Spleen (tissue), 11 donors: ENCODE data around the gene SARM1. TPM values are rescaled to one million over a fixed set of nuclear protein-coding genes. Genes with fewer than 3 reads are reported as not detected.

Source experiments
- DNase-seq: peaks from one replicate; pipeline ENCODE4 v3.0.0-alpha.2; 2020
- H3K27ac ChIP-seq, 8 donors: fragments of 200-600 bp; sonication (generic) in 7 of 8; 1 replicate in 4 of 8; 2 replicates in 4 of 8; pipeline versions ENCODE4 v1.5.0 to v1.8.0; 2016 to 2021; ENCODE audit warnings: inconsistent platforms in 4 of 8, mild to moderate bottlenecking in 4 of 8, moderate library complexity in 1 of 8
- H3K27me3 ChIP-seq, 7 donors: fragments of 200-600 bp; sonication (generic) in 6 of 7; replicated peaks in 1 of 7; 1 replicate in 4 of 7; 2 replicates in 3 of 7; pipeline versions ENCODE4 v1.5.0 to v1.8.0; 2016 to 2021; ENCODE audit warnings: inconsistent platforms in 3 of 7, mild to moderate bottlenecking in 1 of 7
- H3K36me3 ChIP-seq, 6 donors: fragments of 200-600 bp; sonication (generic) in 5 of 6; 1 replicate in 4 of 6; 2 replicates in 2 of 6; pipeline versions ENCODE4 v1.5.0 to v1.8.0; 2016 to 2021; ENCODE audit warnings: inconsistent platforms in 2 of 6
- H3K4me1 ChIP-seq, 6 donors: fragments of 200-600 bp; sonication (generic) in 5 of 6; 1 replicate in 3 of 6; 2 replicates in 3 of 6; pipeline versions ENCODE4 v1.5.0 to v1.8.0; 2016 to 2021; ENCODE audit warnings: inconsistent platforms in 3 of 6
- H3K4me3 ChIP-seq, 8 donors: fragments of 200-600 bp; sonication (generic) in 7 of 8; 1 replicate in 4 of 8; 2 replicates in 4 of 8; pipeline versions ENCODE4 v1.5.0 to v1.8.0; 2016 to 2021; ENCODE audit warnings: inconsistent platforms in 4 of 8, mild to moderate bottlenecking in 4 of 8, moderate library complexity in 2 of 8
- H3K9me3 ChIP-seq, 8 donors: fragments of 200-600 bp; sonication (generic) in 7 of 8; 1 replicate in 4 of 8; 2 replicates in 4 of 8; pipeline versions ENCODE4 v1.5.0 to v1.8.0; 2016 to 2021; ENCODE audit warnings: inconsistent platforms in 4 of 8
- POLR2A ChIP-seq, 3 donors: fragments of 450-650 bp; IDR thresholded peaks; one replicate each; pipeline ENCODE4 v1.5.1; 2017; ENCODE audit warnings: antibody characterized with exemption in 3 of 3, mild to moderate bottlenecking in 1 of 3
- POLR2AphosphoS5 ChIP-seq, 3 donors: sonication (generic); formaldehyde crosslinking; IDR thresholded peaks; one replicate each; pipeline ENCODE4 v1.5.1; 2017; ENCODE audit warnings: antibody characterized with exemption in 3 of 3
- WGBS, 5 donors: extraction: QIAGEN DNeasy Blood & Tissue Kit in 3 of 5; methylation state at CpG; one replicate each; pipeline versions ENCODE4 v1.1.5 to v1.1.7; 2013 to 2018; 5-methylcytosine and 5-hydroxymethylcytosine counted together
- intact Hi-C: fragments of 100-400 bp; cut with DNase I; formaldehyde crosslinking; loops from one replicate; pipeline ENCODE4 v1.15.0; 2023; ENCODE audit warnings: low total_unique reads
- polyA plus RNA-seq, 3 donors: library from polyadenylated mRNA; stranded (reverse); fragments of 200-250 nt; gene quantifications; one replicate each; pipeline ENCODE4 v1.2.1, GENCODE V29; 2013
- total RNA-seq, 7 donors: library from RNA; depleted of rRNA in 3 of 7; stranded (reverse); fragments of >200 nt in 3 of 7; fragmentation: NEBNext Ultra II Directional in 4 of 7; extraction: Animal tissue kit (Norgen Biotek cat#: 25700) in 4 of 7; gene quantifications; one replicate each; pipeline versions ENCODE4 v1.1.0 to v1.2.1, GENCODE V29; 2016 to 2021
- TF ChIP-seq, protein P1 (sequence below), 11 experiments: fragments of 200-600 bp in 7 of 11; fragments of 450-650 bp in 4 of 11; sonication (generic) in 4 of 11; IDR thresholded peaks in 8 of 11; conservative IDR thresholded peaks in 3 of 11; 1 replicate in 7 of 11; 2 replicates in 4 of 11; pipeline versions ENCODE4 v1.4.0 to v1.8.0; 2016 to 2021; ENCODE audit warnings: antibody characterized with exemption in 11 of 11, inconsistent platforms in 4 of 11, mild to moderate bottlenecking in 1 of 11
- donor health status: healthy with polysubstance abuse.
- donor health status: DM: no; HTN: no; CAD: no; lungs with moderate emphysema.
- donor health status: DM: no; HTN: no; CAD: no.
- donor health status: Bipolar disorder and iron deficiency.
- donor health status: healthy.
- donor health status: DM: no; HTN: no; CAD: no.
- donor health status: DM: yes; HTN: yes; CAD: no.

SARM1 gene
- total and polyA plus RNA-seq, 10 donors, result 4.7 to 48.7 (median 35.4) TPM

DNA sequence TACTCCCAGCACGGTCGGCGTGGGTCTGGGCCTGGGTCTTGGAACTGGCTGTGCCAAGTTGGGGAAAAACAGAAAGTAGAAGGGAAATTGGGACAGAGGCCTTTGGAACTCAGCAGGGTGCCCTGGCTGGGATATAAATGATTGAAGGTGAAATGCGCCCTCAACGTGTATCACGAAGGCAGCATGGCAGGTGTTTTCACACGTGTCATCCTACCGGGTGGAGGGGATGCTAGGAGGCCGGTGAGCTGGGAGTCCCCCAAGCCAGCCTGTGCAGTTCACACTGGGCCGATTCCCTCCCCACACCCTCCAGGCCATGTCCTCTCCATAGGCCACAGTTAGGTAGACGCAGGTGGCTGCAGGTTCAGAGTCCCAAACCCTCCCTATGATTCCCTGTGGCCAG is 30.0 kb upstream of the SARM1 start:
- Histone ChIP-seq H3K27ac (peak overlapping the region in 7 of 8 donors; percentile 49 to 98 (median 84)), H3K36me3 (peaks cover 11 to 80% (median 69%) of the 10 kb centered on the region in 6 donors), H3K4me3 (no peak overlapping the region), H3K4me1 (peaks cover 3 to 100% (median 66%) of the 10 kb centered on the region in 6 donors), H3K27me3 (no peaks in the 10 kb centered on the region), H3K9me3 (no peaks in the 10 kb centered on the region)
- 91 to 96% (median 94%) methylated on average over 11 of the region's 11 CpGs for WGBS, 5 donors
- intact Hi-C loops, result no loop called here
- TF ChIP-seq, protein P1, sequence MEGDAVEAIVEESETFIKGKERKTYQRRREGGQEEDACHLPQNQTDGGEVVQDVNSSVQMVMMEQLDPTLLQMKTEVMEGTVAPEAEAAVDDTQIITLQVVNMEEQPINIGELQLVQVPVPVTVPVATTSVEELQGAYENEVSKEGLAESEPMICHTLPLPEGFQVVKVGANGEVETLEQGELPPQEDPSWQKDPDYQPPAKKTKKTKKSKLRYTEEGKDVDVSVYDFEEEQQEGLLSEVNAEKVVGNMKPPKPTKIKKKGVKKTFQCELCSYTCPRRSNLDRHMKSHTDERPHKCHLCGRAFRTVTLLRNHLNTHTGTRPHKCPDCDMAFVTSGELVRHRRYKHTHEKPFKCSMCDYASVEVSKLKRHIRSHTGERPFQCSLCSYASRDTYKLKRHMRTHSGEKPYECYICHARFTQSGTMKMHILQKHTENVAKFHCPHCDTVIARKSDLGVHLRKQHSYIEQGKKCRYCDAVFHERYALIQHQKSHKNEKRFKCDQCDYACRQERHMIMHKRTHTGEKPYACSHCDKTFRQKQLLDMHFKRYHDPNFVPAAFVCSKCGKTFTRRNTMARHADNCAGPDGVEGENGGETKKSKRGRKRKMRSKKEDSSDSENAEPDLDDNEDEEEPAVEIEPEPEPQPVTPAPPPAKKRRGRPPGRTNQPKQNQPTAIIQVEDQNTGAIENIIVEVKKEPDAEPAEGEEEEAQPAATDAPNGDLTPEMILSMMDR (IDR thresholded peaks at IDR 0.05 in 8 of 11, conservative IDR thresholded peaks at IDR 0.05 in 3 of 11), result no peak
- peak in 1 of 3 donors; percentile 0 for TF ChIP-seq POLR2AphosphoS5 (IDR thresholded peaks at IDR 0.05)
- no peak for TF ChIP-seq POLR2A (IDR thresholded peaks at IDR 0.05)
- DNase-seq, result no peak

DNA sequence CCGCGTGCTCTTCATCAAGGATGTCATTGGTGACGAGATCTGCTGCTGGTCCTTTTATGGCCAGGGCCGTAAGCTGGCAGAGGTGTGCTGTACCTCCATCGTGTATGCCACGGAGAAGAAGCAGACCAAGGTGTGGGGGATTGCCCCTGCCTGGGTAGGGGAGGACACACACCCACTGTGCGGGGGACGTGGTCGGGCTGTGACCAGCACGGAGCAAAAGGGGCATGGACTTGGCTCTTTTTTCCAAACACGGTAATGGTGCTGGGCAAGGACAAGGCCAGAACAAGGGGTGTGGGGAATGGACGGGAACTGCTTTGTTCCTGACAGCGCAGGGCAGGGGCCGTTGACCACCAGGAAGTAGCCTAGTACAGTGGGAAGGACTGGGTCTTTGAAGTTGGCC is 29.2 kb upstream of the SARM1 start:
- Histone ChIP-seq H3K4me1 (peaks cover 0 to 98% (median 61%) of the 10 kb centered on the region in 6 donors), H3K27ac (peak overlapping the region in 7 of 8 donors; percentile 49 to 98 (median 84)), H3K27me3 (no peaks in the 10 kb centered on the region), H3K9me3 (no peaks in the 10 kb centered on the region), H3K36me3 (peaks cover 11 to 88% (median 74%) of the 10 kb centered on the region in 6 donors), H3K4me3 (no peak overlapping the region)
- peak; percentile 73 to 82 (median 74) for TF ChIP-seq POLR2AphosphoS5 (IDR thresholded peaks at IDR 0.05)
- TF ChIP-seq, protein P1 (IDR thresholded peaks at IDR 0.05 in 8 of 11, conservative IDR thresholded peaks at IDR 0.05 in 3 of 11), result no peak
- no peak for DNase-seq
- intact Hi-C loops, result no loop called here
- WGBS, 5 donors, result 74 to 91% (median 85%) methylated on average over 14 of the region's 14 CpGs

GRCh38 chr17:28343491-28343932 is 28.0 kb upstream of the SARM1 start:
- H3K4me1 ChIP-seq, result peaks cover 0 to 98% (median 56%) of the 10 kb centered on the region in 6 donors
- peaks cover 11 to 99% (median 86%) of the 10 kb centered on the region in 6 donors for H3K36me3 ChIP-seq
- WGBS, 5 donors, result 66 to 75% (median 69%) methylated on average over 9 to 10 of the region's 10 CpGs
- no peaks in the 10 kb centered on the region for H3K27me3 ChIP-seq
- H3K9me3 ChIP-seq, result no peaks in the 10 kb centered on the region
- peak in 1 of 3 donors; percentile 26 for TF ChIP-seq POLR2AphosphoS5 (IDR thresholded peaks at IDR 0.05)
- TF ChIP-seq POLR2A (IDR thresholded peaks at IDR 0.05), result no peak
- intact Hi-C loops, result no loop called here
- DNase-seq, result no peak
- H3K4me3 ChIP-seq, result no peak overlapping the region
- peak overlapping the region; percentile 35 to 98 (median 82) for H3K27ac ChIP-seq

DNA sequence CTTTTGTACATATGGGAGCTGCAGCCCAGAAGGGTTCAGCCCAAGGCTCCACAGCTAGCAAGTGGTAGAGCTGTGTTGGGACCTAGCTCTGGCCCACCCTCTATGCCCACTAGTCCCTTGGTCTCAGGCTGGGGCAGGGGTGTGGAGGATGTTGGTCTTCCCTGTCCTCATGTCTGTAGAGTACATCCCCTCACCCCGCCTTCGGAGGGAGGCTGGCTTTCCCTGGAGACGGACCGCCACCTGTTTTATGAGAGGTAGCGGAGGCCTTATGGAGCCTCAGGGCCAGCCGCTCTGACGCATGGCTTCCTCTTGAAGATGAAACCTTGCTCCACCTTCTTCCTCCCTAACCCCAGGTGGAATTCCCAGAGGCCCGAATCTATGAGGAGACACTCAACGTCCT is 27.5 kb upstream of the SARM1 start:
- WGBS, 5 donors, result 79 to 97% (median 87%) methylated on average over 5 to 9 of the region's 9 CpGs
- Histone ChIP-seq H3K27me3 (no peaks in the 10 kb centered on the region), H3K9me3 (no peaks in the 10 kb centered on the region), H3K4me3 (no peak overlapping the region), H3K4me1 (peaks cover 0 to 98% (median 56%) of the 10 kb centered on the region in 6 donors), H3K27ac (peak overlapping the region; percentile 32 to 98 (median 82)), H3K36me3 (peaks cover 11 to 100% (median 91%) of the 10 kb centered on the region in 6 donors)
- no peak for DNase-seq
- TF ChIP-seq POLR2AphosphoS5 (IDR thresholded peaks at IDR 0.05), result no peak
- TF ChIP-seq, protein P1 (IDR thresholded peaks at IDR 0.05 in 8 of 11, conservative IDR thresholded peaks at IDR 0.05 in 3 of 11), result no peak
- intact Hi-C loops, result no loop called here
